NCI-H446 (cell line): ENCODE results near the gene CACNG7.
"Not testable (repeated sequence)": the region's sequence is repeated elsewhere in the genome, so short reads cannot be mapped to it uniquely, and the experiment has no call there.

Experiments
- DNase-seq, 2 experiments: peaks; one replicate each; lab custom pipeline; 2025; lab: John Stamatoyannopoulos, UW

Gene CACNG7

GRCh38 chr19:53908935-53909415 lies at the start of gene CACNG7:
CACNG7 (plus strand) TSS chr19:53909278; CDS start chr19:53912832, 3,554 bp downstream.
- DNase-seq: no peak

DNA sequence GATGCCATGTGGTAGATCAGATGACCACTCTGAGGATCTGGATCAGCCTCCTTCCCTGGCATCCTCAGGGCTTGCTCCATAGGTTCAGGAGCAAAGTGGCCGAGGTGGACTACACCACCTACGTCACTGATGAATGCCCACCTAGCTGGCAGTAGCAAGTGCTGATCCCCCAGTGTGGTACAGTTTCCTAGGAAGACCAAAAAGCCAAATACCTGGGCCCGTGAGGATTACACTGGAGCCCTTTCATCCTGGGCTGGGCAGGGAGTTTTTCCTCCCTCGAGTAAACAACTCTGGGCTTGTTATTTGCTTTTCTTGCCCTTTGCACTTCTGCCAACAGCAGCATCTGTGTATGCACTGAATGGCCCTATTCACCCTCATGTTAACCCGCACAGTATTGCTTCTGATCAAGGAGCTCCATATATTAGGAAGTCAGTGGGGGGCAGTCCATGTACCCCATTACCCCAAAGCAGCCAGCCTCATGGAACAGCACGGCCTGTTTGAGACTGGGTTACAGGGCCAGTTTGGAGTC lies 44.7 kb upstream of the CACNG7 start:
- DNase-seq: no peak

GRCh38 chr19:53865523-53865917 lies 43.6 kb upstream of the CACNG7 start:
- DNase-seq: no peak

- DNase-seq: peak in 1 of 2 experiments; percentile 23
These were observed 42.9 kb upstream of the CACNG7 start for GRCh38 chr19:53865918-53866864.

GRCh38 chr19:53866865-53867224 lies 42.2 kb upstream of the CACNG7 start:
- no peak for DNase-seq

DNA sequence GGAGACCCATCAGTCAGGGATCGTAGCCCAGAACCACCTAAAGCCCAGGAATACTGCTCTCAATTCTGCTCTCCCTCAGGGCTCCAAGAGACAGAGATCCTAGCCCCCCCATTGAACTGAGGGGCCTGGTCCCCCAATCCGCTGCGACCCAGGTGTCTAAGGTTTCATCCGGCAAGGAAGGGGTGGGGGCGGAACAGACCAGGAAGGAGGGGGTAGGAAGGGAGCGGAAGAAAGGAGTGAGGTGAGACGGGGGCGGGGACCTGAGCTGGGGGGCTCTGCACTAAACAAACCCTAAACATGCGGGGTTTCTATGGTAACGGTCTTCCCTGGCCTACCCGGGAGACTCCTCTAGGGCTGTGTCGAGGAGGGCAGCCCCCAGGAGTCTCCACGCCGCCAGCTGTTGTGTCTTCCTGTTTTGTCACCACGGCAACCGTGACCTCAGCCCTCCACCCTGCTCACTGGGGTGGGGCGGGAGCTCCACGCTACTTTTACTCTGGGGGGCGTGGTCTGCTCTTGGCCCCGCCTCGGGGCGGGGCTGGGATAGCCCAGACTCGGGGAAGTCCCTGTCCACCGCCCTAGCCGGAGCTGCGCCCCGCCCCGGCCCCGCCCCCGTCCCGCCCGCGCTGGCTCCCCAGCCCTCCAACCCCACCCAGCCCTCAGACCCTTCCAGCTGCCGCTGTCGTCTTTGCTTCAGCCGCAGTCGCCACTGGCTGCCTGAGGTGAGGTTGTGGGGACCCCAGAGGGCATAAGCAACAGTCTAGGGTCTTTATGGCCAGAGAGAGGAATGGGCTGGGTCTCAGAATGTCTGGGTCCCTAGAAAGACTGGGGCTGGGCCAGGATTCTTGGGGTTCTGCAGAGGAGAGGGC lies 41.6 kb upstream of the CACNG7 start, which contains the start of gene MYADM:
MYADM (plus strand) TSS at position 659 of the 866 bp plus-strand sequence. CDS start 5,647 bp downstream, outside the sequence.
- DNase-seq: peak in 1 of 2 experiments; percentile 84

GRCh38 chr19:53868091-53868891 lies 40.8 kb upstream of the CACNG7 start:
- DNase-seq: no peak

- peak in 1 of 2 experiments; percentile 65 for DNase-seq
These were observed 39.9 kb upstream of the CACNG7 start for GRCh38 chr19:53868892-53869804.

- not testable (repeated sequence) for DNase-seq
These were observed 39.1 kb upstream of the CACNG7 start for GRCh38 chr19:53869805-53870484.

GRCh38 chr19:53870485-53870844 lies 38.6 kb upstream of the CACNG7 start:
- no peak for DNase-seq

DNA sequence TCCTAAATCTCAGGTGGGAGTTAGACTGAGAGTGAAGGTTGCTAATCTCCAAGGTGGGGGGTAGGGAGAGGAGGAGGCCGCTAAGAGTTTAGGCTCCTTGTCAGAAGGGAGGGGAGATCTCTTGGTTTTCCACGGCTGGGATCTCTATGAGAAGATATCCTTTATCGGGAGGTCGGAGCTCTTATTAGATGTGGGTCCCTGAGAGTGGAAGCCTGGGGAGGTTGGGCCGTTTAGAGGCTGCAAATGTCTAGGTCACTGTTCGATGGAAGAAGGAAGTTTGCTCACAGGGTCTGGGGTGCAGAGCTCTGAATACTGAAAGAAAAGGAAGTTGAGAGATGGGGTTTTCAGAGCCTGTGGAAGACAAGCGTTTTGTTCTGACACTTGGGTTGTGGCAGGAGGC lies 37.6 kb upstream of the CACNG7 start:
- DNase-seq: no peak

- DNase-seq: no peak
These were observed 36.3 kb upstream of the CACNG7 start for GRCh38 chr19:53872762-53873161.

GRCh38 chr19:53873773-53874605 lies 35.1 kb upstream of the CACNG7 start:
- DNase-seq: no peak

DNA sequence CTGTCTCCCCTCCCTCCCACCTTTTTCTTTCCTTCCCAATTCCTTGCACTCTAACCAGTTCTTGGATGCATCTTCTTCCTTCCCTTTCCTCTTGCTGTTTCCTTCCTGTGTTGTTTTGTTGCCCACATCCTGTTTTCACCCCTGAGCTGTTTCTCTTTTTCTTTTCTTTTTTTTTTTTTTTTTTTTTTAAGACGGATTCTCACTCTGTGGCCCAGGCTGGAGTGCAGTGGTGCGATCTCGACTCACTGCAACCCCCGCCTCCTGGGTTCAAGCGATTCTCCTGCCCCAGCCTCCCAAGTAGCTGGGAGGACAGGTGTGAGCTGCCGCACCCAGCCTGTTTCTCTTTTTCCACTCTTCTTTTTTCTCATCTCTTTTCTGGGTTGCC lies 34.5 kb upstream of the CACNG7 start:
- DNase-seq: no peak

DNA sequence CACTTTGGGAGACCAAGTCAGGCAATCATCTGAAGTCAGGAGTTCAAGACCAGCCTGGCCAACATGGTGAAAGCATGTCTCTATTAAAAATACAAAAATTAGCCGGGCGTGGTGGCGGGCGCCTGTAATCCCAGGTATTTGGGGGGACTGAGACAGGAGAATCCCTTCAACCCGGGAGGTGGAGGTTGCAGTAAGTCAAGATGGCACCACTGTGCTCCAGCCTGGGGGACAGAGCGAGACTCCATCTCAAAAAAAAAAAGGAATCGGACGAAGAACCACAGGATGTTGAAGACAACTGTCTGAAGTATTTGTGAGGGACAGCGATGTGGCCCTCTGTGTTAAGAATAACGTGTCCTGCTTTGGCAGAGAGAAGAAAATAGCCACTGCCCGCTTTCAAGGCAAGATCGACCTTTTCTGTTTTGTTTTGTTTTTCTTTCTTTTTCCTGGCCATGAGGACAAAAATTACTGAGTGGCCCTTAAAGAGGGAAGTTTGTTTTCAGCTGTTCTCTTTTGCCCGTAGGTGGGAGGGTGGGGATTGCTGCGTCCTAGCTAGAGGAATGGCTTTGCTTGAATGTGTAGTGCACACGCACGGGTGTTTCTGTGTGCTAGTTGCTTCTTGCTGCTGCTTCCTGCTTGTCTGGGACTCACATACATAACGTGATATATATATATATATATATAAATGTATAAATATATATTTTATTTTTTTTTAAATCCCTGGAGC lies 33.3 kb upstream of the CACNG7 start:
- no peak for DNase-seq

DNA sequence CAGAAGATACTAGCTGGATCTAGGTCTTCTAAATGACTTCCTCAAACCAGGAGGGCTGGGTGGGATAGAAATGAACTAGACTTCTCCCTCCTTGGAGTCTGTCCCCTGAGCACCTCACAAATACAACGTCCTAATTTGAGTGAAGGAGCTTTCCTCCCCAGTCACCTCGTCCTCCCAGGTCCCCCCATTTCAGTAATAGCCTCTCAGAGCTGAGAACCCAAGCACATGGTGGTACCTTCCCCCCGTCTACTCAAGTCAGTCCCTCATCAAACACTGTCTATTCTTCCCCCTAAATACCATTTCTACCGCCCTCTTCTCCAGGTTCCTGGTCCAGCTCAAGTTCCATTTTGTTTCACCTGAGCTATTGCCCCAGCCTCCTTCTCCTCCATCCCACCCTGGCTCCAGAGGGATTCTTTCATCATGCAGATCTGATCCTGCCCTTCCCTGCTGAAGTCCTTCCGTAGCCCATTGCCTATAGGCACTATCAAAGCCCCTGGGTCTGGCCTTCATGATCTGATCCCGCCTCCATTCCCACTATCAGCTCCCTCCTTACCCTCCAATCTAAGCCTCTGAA lies 32.3 kb upstream of the CACNG7 start:
- DNase-seq: no peak

GRCh38 chr19:53877361-53877766 lies 31.7 kb upstream of the CACNG7 start:
- DNase-seq: no peak

- no peak for DNase-seq
These were observed 30.3 kb upstream of the CACNG7 start for GRCh38 chr19:53878776-53879139.
